GM12874 (cell line): ENCODE data around the gene SAP30.

Source experiments
- TF ChIP-seq, protein P1 (sequence below): IDR thresholded peaks from 2 replicates; pipeline ENCODE4 v1.5.1; 2011; ENCODE audit warnings: low read depth, mild to moderate bottlenecking, control low read depth, low read length, moderate library complexity; ENCODE audit not compliant: insufficient read depth

Gene SAP30, protein sequence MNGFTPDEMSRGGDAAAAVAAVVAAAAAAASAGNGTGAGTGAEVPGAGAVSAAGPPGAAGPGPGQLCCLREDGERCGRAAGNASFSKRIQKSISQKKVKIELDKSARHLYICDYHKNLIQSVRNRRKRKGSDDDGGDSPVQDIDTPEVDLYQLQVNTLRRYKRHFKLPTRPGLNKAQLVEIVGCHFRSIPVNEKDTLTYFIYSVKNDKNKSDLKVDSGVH

GRCh38 chr4:173370477-173371291 lies at the start of gene SAP30:
Gene SAP30 (plus strand): TSS chr4:173370954. CDS start chr4:173371183, 229 bp downstream.
- TF ChIP-seq, protein P1, sequence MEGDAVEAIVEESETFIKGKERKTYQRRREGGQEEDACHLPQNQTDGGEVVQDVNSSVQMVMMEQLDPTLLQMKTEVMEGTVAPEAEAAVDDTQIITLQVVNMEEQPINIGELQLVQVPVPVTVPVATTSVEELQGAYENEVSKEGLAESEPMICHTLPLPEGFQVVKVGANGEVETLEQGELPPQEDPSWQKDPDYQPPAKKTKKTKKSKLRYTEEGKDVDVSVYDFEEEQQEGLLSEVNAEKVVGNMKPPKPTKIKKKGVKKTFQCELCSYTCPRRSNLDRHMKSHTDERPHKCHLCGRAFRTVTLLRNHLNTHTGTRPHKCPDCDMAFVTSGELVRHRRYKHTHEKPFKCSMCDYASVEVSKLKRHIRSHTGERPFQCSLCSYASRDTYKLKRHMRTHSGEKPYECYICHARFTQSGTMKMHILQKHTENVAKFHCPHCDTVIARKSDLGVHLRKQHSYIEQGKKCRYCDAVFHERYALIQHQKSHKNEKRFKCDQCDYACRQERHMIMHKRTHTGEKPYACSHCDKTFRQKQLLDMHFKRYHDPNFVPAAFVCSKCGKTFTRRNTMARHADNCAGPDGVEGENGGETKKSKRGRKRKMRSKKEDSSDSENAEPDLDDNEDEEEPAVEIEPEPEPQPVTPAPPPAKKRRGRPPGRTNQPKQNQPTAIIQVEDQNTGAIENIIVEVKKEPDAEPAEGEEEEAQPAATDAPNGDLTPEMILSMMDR: no peak

GRCh38 chr4:173325007-173325736 lies 45.6 kb upstream of the SAP30 start:
- TF ChIP-seq, protein P1: no peak

- TF ChIP-seq, protein P1: no peak
Observed at GRCh38 chr4:173328236-173328901, 42.4 kb upstream of the SAP30 start.

DNA sequence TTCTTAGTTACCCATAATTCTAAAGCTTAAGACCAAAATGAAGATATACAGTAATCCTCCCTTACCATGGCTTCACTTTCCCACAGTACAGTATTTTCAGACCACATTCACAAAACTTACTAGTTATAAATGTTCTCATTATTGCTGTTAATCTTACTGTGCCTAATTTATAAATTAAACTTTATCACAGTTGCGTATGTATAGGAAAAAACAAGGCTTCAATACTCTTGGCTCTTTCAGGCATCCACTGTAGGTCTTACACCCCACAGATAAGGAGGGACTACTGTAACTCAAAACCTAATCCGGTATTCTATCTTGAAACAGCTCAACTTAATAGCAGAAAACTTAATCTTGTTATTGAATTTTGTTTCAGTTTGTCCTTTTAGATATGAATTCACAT lies 40.2 kb upstream of the SAP30 start:
- TF ChIP-seq, protein P1: no peak

DNA sequence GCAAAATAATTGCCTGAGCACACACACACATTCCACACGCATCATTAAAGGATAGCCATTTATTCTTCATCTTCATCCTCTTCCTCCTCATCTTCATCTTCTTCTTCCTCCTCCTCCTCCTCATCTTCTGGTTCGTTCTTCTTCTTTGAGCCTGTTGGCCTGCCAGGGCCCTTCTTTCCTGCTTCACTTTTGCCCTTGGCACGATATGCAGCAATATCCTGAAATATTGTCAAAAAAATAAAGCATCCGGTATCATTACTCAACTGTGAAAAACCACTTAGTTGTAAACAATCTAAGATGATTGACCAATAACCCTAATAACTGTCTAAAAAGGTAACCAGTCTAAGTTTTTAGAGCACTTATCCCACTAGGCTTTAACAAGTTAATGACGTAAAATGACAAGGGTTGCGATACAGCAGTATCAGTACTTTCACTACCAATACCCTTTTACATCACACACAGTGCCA lies 38.7 kb upstream of the SAP30 start:
- TF ChIP-seq, protein P1: no peak

GRCh38 chr4:173332963-173333657 lies 37.6 kb upstream of the SAP30 start:
- TF ChIP-seq, protein P1: no peak
